HCT116 (cell line): ENCODE measurements around the gene EFNB2. TPM values are rescaled to one million over a fixed set of nuclear protein-coding genes. Genes with fewer than 3 reads are reported as not detected.

Source experiments
- ATAC-seq: fragments of 200-7000 bp; cut with Tn5 transposase; 2 replicates; pipeline ENCODE4 v1.9.1; 2020; ENCODE audit warnings: mild to moderate bottlenecking, moderate library complexity
- BruUV-seq: library from RNA; stranded (reverse); fragments of 400-500 nt; replicated peaks from 2 replicates; lab custom pipeline; 2021; lab: Mats Ljungman, UMichigan
- CTCF ChIA-PET: fragments of 300-600 bp; sonication (Branson Sonifier 250); formaldehyde crosslinking; loops from one replicate; lab custom pipeline; 2021; ENCODE audit warnings: antibody characterized with exemption; lab: Charles Lee
- POLR2A ChIA-PET: fragments of 300-600, 350-600 bp; sonication (Branson Sonifier 250); formaldehyde crosslinking; loops from one replicate; lab custom pipeline; 2021; ENCODE audit warnings: antibody characterized with exemption; lab: Charles Lee
- RAD21 ChIA-PET, 2 experiments: fragments of 300-600 bp; sonication (Branson Sonifier 250); formaldehyde crosslinking; loops; one replicate each; lab custom pipeline; 2023; ENCODE audit warnings: low total read pairs in 2 of 2; ENCODE audit not compliant: uncharacterized antibody in 2 of 2, unreplicated experiment in 2 of 2, low non-redundant PET in 1 of 2; lab: Charles Lee
- DNase-seq: peaks from one replicate; pipeline ENCODE4 v3.0.0-alpha.2; 2010; ENCODE audit warnings: low read depth, low spot score
- H2AFZ ChIP-seq: fragments of 200-600 bp; shearing (Covaris generic), sonication (generic); 2 replicates; pipeline ENCODE4 v1.6.1; 2017; ENCODE audit warnings: low read depth, mixed run types, mixed read lengths, antibody characterized with exemption, low read length; ENCODE audit not compliant: poor library complexity, severe bottlenecking
- H3K27ac ChIP-seq: 2 replicates; pipeline ENCODE4 v1.5.1; 2012; ENCODE audit warnings: low read depth, low read length
- H3K27me3 ChIP-seq: fragments of 200-600 bp; sonication (generic); 2 replicates; pipeline ENCODE4 v1.6.1; 2016; ENCODE audit warnings: mixed run types, low read length, mixed read lengths; ENCODE audit not compliant: insufficient read depth
- H3K36me3 ChIP-seq, 2 experiments: fragments of 200-500 bp in 1 of 2; fragments of 200-600 bp in 1 of 2; sonication (Bioruptor generic) in 1 of 2; sonication (generic) in 1 of 2; 2 replicates each; pipeline versions ENCODE4 v1.5.1 to v1.6.1; 2014 to 2016; ENCODE audit warnings: low read length in 2 of 2, inconsistent platforms in 1 of 2, mixed read lengths in 1 of 2, mixed run types in 1 of 2; ENCODE audit not compliant: insufficient read depth in 2 of 2, control insufficient read depth in 1 of 2
- H3K4me1 ChIP-seq, 2 experiments: fragments of 200-600 bp in 1 of 2; sonication (generic) in 1 of 2; 2 replicates each; pipeline versions ENCODE4 v1.5.1 to v1.6.1; 2012 to 2017; ENCODE audit warnings: low read length in 2 of 2, inconsistent platforms in 1 of 2, mild to moderate bottlenecking in 1 of 2, mixed read lengths in 1 of 2, mixed run types in 1 of 2, moderate library complexity in 1 of 2; ENCODE audit not compliant: insufficient read depth in 2 of 2, control insufficient read depth in 1 of 2
- H3K4me2 ChIP-seq: fragments of 200-600 bp; sonication (generic); 2 replicates; pipeline ENCODE4 v1.6.1; 2017; ENCODE audit warnings: mixed run types, low read length, mixed read lengths
- H3K4me3 ChIP-seq, 2 experiments: fragments of 200-600 bp in 1 of 2; sonication (generic) in 1 of 2; replicated peaks in 1 of 2; 2 replicates each; pipeline ENCODE4 v1.5.1; 2011 to 2016; ENCODE audit warnings: low read length in 2 of 2, control low read depth in 1 of 2, low read depth in 1 of 2, mild to moderate bottlenecking in 1 of 2, mixed read lengths in 1 of 2, mixed run types in 1 of 2
- H3K79me2 ChIP-seq: fragments of 200-600 bp; sonication (generic); 2 replicates; pipeline ENCODE4 v1.6.1; 2017; ENCODE audit warnings: mild to moderate bottlenecking, mixed run types, low read length, moderate library complexity, mixed read lengths; ENCODE audit not compliant: insufficient read depth
- H3K9ac ChIP-seq: fragments of 200-600 bp; sonication (generic); 2 replicates; pipeline ENCODE4 v1.6.1; 2016; ENCODE audit warnings: low read length, mixed read lengths
- H3K9me2 ChIP-seq: fragments of 200-600 bp; sonication (generic), shearing (Covaris generic); 2 replicates; pipeline ENCODE4 v1.6.1; 2017; ENCODE audit warnings: mixed run types, mild to moderate bottlenecking, moderate library complexity; ENCODE audit not compliant: insufficient read depth
- H3K9me3 ChIP-seq, 2 experiments: fragments of 200-500 bp in 1 of 2; fragments of 200-600 bp in 1 of 2; sonication (Bioruptor generic) in 1 of 2; sonication (generic) in 1 of 2; 2 replicates each; pipeline ENCODE4 v1.6.1; 2014 to 2017; ENCODE audit warnings: low read length in 2 of 2, mixed read lengths in 2 of 2, inconsistent platforms in 1 of 2, low read depth in 1 of 2, mild to moderate bottlenecking in 1 of 2, mixed run types in 1 of 2, moderate library complexity in 1 of 2; ENCODE audit not compliant: control insufficient read depth in 1 of 2, insufficient read depth in 1 of 2
- H4K20me1 ChIP-seq: fragments of 200-600 bp; sonication (generic), shearing (Covaris generic); 2 replicates; pipeline ENCODE4 v1.6.1; 2017; ENCODE audit warnings: mixed run types, mild to moderate bottlenecking, moderate library complexity; ENCODE audit not compliant: insufficient read depth
- ATF3 ChIP-seq: IDR thresholded peaks from 2 replicates; pipeline ENCODE4 v1.6.1; 2012
- CBX3 ChIP-seq: IDR thresholded peaks from 2 replicates; pipeline ENCODE4 v1.6.1; 2012; ENCODE audit warnings: low read depth
- CEBPB ChIP-seq: IDR thresholded peaks from 2 replicates; pipeline ENCODE4 v1.6.1; 2012; ENCODE audit warnings: low read depth
- CTCF ChIP-seq, 3 experiments: fragments of 200-600 bp in 1 of 3; sonication (generic) in 1 of 3; IDR thresholded peaks in 2 of 3; conservative IDR thresholded peaks in 1 of 3; 2 replicates each; pipeline ENCODE4 v1.5.1; 2012 to 2017; ENCODE audit warnings: low read depth in 2 of 3, low read length in 2 of 3, antibody characterized with exemption in 1 of 3, borderline replicate concordance in 1 of 3, control low read depth in 1 of 3, mild to moderate bottlenecking in 1 of 3, mixed read lengths in 1 of 3, mixed run types in 1 of 3, moderate library complexity in 1 of 3; ENCODE audit not compliant: insufficient read depth in 1 of 3
- EGR1 ChIP-seq: IDR thresholded peaks from 2 replicates; pipeline ENCODE4 v1.6.1; 2012; ENCODE audit warnings: low read depth
- ELF1 ChIP-seq: IDR thresholded peaks from 2 replicates; pipeline ENCODE4 v1.6.1; 2012; ENCODE audit warnings: low read depth, borderline replicate concordance
- POLR2A ChIP-seq: IDR thresholded peaks from 2 replicates; pipeline ENCODE4 v1.7.0; 2011; ENCODE audit warnings: borderline replicate concordance; ENCODE audit not compliant: insufficient read depth, insufficient read length; ENCODE audit errors: extremely low read depth
- RAD21 ChIP-seq: IDR thresholded peaks from 2 replicates; pipeline ENCODE4 v1.6.1; 2012; ENCODE audit warnings: low read depth, mild to moderate bottlenecking
- REST ChIP-seq: IDR thresholded peaks from 2 replicates; pipeline ENCODE4 v1.6.1; 2012; ENCODE audit warnings: low read depth
- SIN3A ChIP-seq: IDR thresholded peaks from 2 replicates; pipeline ENCODE4 v1.6.1; 2012; ENCODE audit warnings: low read depth
- TCF7L2 ChIP-seq: IDR thresholded peaks from 2 replicates; pipeline ENCODE4 v1.7.0; 2011; ENCODE audit warnings: borderline replicate concordance, inconsistent platforms; ENCODE audit not compliant: insufficient read depth, insufficient read length; ENCODE audit errors: extremely low read depth
- YY1 ChIP-seq: IDR thresholded peaks from 2 replicates; pipeline ENCODE4 v1.6.1; 2011; ENCODE audit warnings: low read length, low read depth, moderate library complexity, mild to moderate bottlenecking; ENCODE audit not compliant: insufficient replicate concordance; ENCODE audit errors: extremely low read depth
- ZFX ChIP-seq: fragments of 450-650 bp; IDR thresholded peaks from 2 replicates; pipeline ENCODE4 v1.6.1; 2017
- ZNF274 ChIP-seq: fragments of 200-500 bp; sonication (Bioruptor generic); IDR thresholded peaks from 2 replicates; pipeline ENCODE4 v1.6.1; 2014; ENCODE audit warnings: mild to moderate bottlenecking, low read depth, low read length, inconsistent platforms
- intact Hi-C: fragments of 100-400 bp; cut with micrococcal nuclease; formaldehyde crosslinking; loops from 2 replicates; pipeline ENCODE4 v1.10.0; 2022
- total RNA-seq: library from RNA; stranded (reverse); gene quantifications from one replicate; pipeline ENCODE4 v1.2.1, GENCODE V29; 2021; ENCODE audit not compliant: unreplicated experiment

The EFNB2 gene
- total RNA-seq, 1 experiment from 2014 or later, result 30.9 TPM

- no peak for ATAC-seq
- Histone ChIP-seq H3K36me3 (no peaks in the 10 kb centered on the region; a peak in 1 of 4 replicates), H3K27me3 (no peaks in the 10 kb centered on the region), H3K27ac (no peak overlapping the region), H2AFZ (no peak overlapping the region), H3K4me2 (no peak overlapping the region), H3K9me3 (no peaks in the 10 kb centered on the region), H3K9ac (no peak overlapping the region), H4K20me1 (peaks cover 7% of the 10 kb centered on the region; the same call in 1 of the 2 replicates), H3K4me3 (no peak overlapping the region), H3K4me1 (peaks cover 25 to 32% of the 10 kb centered on the region in 2 experiments), H3K9me2 (no peaks in the 10 kb centered on the region), H3K79me2 (peaks cover 99% of the 10 kb centered on the region)
- no peak for DNase-seq
- RAD21 ChIA-PET, result no interaction called here
- POLR2A ChIA-PET, result no interaction called here
- CTCF ChIA-PET, result no interaction called here
- BruUV-seq, result no TSS peak
- intact Hi-C loops, result no loop called here
- TF ChIP-seq SIN3A (no peak), EGR1 (no peak), POLR2A (no peak), CEBPB (no peak), ATF3 (no peak), YY1 (no peak)
Observed at GRCh38 chr13:106517109-106517847, 18.2 kb downstream of the EFNB2 start.

GRCh38 chr13:106515635-106516254 lies 19.7 kb downstream of the EFNB2 start:
- ATAC-seq (no peak), DNase-seq (no peak)
- Histone ChIP-seq H3K4me1 (peaks cover 16 to 25% of the 10 kb centered on the region in 2 experiments), H3K9ac (no peak overlapping the region), H2AFZ (no peak overlapping the region), H4K20me1 (peaks cover 7% of the 10 kb centered on the region; the same call in 1 of the 2 replicates), H3K9me2 (no peaks in the 10 kb centered on the region), H3K4me2 (no peak overlapping the region), H3K27ac (no peak overlapping the region), H3K9me3 (no peaks in the 10 kb centered on the region), H3K4me3 (no peak overlapping the region), H3K79me2 (peaks cover 92% of the 10 kb centered on the region), H3K27me3 (no peaks in the 10 kb centered on the region), H3K36me3 (peaks cover 0 to 6% of the 10 kb centered on the region in 2 experiments; a peak in 2 of 4 replicates)
- intact Hi-C loops, result no loop called here
- ChIA-PET CTCF (no interaction called here), RAD21 (no interaction called here), POLR2A (no interaction called here)
- BruUV-seq, result no TSS peak
- no peak for TF ChIP-seq TCF7L2
- no peak for TF ChIP-seq REST
- TF ChIP-seq YY1, result no peak
- no peak for TF ChIP-seq RAD21
- no peak for TF ChIP-seq ZFX
- TF ChIP-seq CTCF (IDR thresholded peaks at IDR 0.05 in 2 of 3, conservative IDR thresholded peaks at IDR 0.05 in 1 of 3; ENCODE audit: borderline replicate concordance in 1 of 3, insufficient read depth in 1 of 3, low read depth in 2 of 3, low read length in 2 of 3), result no peak
- no peak for TF ChIP-seq ELF1
- TF ChIP-seq ZNF274, result no peak
- no peak for TF ChIP-seq CBX3
